ENCODE data around the gene KLC4.

Gene KLC4

DNA sequence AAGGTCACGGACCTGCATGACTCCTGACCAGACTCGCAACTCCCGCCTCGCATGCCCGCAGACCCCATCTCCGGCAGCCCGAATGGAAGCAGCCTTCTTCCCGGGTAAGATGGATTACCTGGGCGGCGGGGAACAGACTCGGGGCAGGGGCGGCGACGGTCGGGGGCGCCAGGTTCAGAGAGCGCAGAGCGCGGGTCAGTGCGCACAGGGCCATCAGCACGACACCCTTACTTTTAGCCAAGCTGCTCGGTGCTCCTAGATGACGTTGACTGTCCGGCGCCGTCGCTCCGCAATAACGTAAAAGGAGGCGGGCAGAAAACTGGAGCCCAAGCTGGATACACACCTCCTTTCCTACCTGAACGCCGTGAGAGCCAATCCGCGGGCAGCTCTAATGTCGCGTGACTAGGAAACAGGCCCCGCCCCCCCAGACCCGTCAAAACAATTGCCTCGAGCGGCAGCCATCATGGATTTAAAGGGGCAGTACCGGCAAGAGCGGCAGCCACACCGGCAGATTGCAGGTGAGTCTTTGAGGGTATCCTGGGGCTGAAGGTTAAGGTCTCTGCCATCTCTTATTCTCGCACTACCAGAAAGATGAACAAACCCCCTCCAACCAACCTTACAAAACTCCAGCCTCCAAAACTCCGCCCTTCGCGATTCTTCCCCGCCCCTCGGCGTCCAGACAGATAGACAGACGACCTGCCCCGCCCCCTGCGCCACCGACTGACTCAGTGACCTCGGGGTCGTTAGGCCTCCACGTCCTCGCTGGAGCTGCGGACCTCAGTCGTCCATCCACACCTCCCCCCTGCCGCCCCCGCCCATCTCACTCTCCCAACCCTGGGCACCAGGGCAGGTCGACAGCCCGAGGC is at the start of gene KLC4, which contains the start of gene MRPL2:
Gene KLC4, plus strand, starts transcription at position 464 of the 866 bp plus-strand sequence. CDS start 1,705 bp downstream, outside the sequence.
Gene MRPL2, minus strand, starts transcription at position 267 of the 866 bp plus-strand sequence. Its CDS starts 53 bp downstream, at position 214.
- DNase-seq = peak; percentile 96

DNA sequence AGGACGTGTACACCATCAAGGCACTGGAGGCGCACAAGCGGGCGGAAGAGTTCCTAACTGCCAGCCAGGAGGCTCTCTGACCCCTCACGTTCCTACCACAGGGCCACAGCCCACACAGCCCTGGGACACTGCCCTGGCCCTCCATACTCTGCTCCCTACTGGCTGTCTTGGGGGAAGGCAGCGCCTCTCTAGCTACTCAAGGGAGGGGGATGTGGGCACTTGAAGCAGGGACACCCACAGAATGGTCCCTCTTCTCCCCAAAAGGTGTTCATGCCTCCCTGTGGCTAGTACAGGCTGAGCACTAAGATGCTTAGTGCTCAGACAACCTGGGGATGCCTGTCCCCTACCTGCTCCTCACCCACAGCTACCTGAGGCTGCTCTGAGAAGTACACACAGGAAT is 48.2 kb upstream of the KLC4 start:
- DNase-seq = no peak

DNA sequence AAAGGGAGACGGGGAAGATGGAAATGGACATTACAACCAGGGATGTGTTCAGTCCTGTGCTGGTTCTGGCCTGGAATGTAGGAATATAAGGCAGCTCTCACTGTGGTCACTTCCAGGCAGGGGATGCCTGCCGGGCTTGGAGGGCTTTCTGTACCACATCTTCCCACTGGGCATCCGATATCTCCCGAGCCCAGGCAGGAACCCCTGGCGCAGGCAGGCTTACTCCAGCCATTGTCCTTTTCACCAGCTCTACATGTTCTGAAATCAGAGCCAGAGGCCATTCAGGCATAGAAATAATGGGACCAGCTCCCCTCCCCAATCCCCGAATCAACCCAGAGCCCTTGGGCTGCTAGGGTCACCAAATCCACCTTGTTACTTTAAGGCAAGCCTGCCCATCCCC is 47.1 kb upstream of the KLC4 start:
- DNase-seq = no peak

DNA sequence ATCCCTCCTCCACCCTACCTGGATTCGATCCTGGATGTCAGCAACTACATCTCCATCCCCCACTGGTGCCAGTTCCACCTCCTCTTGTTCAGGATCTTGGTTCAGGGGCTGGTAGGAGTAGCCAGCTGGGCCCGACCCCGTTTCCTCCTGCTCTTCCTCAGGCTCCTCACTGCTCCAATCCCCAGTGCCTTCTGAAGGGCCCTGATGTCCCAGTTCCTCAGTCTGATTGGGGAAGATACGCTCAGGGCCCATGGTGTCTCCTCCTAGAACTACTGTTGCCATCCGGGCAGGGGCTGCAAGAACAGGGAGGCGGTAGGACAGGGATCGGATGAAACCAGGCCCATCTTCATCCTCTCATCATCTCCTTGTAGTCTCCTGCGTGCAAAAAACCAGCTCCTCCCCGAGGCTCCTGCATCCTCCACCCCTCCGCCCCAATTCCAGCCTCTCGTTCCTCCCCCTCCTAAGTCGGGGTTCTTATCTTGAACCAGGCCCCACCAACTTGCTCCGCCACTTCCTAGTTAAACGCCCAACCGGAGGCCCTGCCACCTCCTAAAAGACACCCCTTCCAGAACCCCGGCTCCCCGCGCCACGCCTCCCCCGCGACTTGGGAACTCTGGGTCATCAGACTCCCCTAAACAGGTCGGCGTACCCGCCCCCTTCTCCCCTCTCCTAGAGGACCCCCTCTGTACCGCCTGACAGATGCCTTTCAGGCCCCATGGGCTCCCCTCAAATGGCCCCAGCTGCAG is 46.2 kb upstream of the KLC4 start:
- DNase-seq = no peak

DNA sequence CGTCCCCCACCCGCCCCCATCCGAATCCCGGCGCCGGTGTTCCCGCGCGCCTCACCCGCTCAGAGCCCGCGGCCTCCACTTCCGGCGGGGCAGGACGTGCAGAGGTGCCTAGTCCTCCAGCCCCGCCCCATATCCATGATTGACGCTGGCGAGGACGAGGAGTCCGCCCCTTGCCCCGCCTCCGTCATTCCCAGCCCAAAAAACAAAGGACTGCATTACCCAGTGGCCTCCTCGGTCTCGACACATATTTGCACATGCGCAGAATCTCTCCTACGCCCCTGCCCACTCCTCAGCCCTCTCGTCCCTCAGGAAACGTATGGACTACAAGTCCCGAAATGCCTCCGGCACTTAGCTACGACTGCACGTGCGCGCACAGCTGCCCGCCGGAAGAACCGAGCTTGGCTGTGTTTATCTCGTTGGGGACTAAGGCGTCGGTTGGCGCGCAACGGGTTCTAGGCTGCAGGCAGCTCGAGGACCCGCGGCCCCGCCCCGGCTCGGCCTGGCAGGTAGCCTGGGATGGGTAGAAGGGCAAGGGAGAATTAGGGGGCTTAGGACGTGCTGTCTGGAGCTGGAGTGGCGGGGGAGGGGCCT is 45.5 kb upstream of the KLC4 start, which contains the start of the genes KLHDC3 and MEA1:
Gene KLHDC3, plus strand, starts transcription at position 407 of the 591 bp plus-strand sequence. CDS start 2,944 bp downstream, outside the sequence.
Gene MEA1, minus strand, starts transcription at position 104 of the 591 bp plus-strand sequence. CDS start 133 bp downstream, outside the sequence.
- DNase-seq = peak; percentile 99

DNA sequence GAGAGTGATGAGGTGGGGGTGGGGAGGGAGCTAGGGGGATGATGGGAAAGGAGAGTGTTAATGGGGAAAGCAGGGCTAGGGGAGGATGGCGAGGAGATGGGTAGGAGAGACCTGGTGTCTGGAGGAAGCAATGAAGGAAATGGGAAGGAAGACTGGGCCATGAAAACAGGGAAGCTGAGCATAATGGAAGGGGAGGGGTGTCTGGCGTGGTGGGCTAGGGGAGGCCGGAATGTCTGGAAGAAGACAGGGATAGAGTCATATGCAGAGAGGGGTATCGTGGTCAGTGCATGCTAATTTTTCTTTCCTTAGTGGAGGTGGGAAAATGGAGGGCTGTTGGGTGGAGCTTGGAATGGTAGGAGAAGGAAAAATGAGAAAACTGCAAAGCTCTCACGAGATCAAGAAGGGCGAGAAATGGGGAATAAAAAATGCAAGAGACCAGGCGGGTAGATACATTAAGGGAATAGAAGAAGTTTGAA is 45.0 kb upstream of the KLC4 start:
- no peak for DNase-seq

DNA sequence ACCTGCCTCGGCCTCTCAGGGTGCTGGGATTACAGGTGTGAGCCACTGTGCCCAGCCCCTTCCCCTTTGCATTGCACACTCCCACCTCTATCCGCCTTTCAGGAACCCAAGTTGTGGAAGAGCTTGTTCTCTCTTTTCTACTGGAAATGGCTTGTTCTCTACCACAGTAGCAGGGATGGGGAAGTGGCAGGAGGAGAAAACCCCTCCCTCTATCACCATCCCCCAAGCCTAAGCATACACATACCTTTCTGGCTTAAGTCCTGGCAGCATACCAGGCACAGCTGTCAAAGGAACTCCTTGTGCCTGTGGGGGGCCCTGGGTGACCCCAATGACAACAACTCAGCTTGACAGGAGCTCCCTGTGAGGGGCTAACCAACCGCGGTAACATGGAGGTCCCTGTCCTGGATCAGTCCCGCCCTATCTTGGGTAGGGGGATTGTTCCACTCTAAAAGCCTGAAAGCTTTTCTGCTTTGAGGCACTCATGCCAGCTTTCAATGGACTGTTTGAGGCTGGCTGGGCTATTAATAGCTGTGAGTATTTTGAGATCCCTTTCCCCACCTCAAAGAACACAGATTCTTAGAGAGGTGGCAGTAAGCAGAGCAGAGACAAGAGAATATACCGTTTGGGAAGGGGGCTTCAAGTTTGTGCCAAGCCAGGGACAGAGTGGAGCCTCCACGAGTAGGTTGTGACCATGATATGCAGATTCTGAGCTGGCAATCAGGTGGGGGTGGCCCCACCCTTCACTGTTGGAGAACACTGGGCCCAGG is 43.1 kb upstream of the KLC4 start:
- no peak for DNase-seq

DNA sequence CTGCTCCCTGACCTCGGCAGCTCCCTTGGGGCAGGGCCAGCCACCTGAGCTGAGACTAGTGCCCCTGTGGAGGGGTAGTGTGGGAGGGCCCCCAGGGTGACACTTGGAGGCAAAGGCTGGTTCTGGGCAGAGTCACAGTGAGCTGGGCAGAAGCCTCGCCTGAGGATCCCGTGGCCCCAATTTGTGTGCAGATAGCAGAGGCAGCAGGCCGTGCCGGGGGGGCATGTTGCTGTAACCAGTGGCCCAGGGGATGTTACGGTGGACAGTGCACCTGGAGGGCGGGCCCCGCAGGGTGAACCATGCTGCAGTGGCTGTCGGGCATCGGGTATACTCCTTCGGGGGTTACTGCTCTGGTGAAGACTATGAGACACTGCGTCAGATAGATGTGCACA is 42.5 kb upstream of the KLC4 start:
- DNase-seq = no peak

DNA sequence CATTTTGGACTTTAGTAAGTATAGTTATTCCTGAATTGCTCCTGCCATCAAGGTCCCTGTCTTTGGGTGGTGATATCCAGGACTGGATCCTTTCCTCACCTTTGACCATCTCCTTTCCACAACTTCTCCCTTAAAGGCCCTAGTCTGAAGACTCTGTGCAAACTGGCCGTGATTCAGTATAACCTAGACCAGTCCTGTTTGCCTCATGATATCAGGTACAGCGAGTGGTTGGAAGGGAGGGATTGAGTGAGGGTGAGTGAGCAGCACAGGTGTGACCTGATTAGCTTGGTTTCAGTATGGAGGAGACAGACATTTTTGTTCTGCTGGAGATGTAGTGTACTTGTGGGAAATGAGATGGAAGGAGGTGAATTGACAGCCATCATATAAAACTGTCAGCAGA is 40.3 kb upstream of the KLC4 start:
- DNase-seq = no peak

DNA sequence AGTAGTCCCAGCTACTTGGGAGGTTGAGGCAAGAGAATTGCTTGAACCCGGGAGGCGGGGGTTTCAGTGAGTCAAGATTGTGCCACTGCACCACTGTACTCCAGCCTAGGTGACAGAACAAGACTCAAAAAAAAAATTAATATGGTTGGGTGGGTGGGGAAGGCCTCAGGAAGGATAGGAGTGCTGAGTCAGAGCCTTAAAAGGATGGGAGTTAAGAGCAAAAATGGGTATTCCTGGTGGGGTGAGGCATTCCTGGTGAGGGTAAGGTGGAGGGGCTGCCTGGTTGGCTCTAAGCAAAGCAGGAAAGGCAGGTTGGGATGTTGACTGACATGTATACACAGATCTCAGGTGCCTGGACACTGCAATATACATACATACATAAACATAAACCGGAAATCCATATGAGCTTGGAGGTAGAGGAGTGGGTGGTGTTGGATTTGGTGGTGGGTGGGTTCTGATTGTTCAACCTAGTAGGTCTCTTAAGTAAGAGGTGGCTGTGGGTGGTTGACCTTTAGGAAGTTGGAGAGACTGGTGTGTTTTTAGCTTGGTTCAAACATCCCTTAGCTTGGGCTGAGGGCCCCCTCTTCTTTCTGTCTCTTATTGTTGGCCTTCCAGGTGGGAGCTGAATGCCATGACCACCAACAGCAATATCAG is 39.3 kb upstream of the KLC4 start:
- DNase-seq = no peak

DNA sequence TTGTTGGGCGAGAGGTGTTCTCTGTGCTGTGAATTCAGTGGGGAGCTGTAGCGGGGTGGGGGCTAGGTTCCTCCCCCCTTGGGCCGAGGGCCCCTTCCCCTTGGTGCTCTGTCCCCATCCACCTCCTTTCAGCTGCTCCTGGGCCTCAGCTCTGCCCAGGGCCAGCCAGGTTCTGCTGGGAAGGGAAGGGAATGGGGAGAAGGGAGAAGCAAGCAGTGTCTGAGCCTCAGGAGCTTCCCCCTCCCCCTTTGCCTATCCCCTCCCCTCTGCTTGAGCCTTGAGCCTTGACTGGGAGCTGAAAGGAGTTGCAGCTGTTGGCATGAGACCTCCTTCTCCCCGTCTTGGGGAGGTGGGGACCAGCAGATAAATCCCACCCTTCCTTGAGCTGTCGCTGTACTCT is 38.6 kb upstream of the KLC4 start:
- no peak for DNase-seq

DNA sequence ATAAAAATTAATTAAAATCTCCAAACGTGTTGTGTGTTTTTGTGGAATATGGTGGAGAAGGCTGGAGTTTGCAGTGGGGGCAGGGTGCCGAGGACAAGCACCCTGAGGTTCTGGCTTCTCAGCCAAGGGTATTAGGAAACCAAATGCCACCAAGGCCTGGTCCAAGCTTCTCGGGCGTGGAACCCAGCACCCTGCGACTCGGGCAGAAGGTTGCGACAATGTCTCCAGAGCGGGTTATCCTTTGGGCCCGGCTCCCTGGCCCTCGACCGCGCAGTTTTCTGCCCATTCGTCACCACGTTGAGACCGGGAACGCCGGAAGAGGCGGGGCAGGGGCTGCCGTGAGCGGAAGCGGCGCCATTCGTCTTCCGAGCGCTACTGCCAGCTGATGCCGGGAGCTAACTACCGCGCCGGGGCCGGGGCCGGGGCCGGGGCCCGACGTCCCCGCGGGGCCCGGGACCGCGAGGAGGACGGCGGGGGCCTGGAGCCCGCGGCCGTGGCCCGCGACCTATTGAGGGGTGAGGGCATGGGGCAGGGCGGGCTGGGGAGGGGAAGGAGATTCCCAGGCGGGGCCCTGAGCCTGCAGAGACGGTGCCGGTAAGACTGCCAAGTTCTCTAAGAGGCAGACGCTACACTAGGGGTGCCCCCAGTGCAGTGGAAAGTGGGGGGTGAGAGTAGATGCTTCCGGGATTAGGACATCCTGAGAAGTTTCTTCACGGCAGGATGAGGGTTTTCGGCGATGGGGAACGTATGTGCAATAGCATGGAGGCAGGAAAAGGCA is 38.0 kb upstream of the KLC4 start, which contains the start of gene RRP36:
Gene RRP36, plus strand, starts transcription at position 354 of the 778 bp plus-strand sequence. Its CDS starts 32 bp downstream, at position 386.
- peak; percentile 80 for DNase-seq

DNA sequence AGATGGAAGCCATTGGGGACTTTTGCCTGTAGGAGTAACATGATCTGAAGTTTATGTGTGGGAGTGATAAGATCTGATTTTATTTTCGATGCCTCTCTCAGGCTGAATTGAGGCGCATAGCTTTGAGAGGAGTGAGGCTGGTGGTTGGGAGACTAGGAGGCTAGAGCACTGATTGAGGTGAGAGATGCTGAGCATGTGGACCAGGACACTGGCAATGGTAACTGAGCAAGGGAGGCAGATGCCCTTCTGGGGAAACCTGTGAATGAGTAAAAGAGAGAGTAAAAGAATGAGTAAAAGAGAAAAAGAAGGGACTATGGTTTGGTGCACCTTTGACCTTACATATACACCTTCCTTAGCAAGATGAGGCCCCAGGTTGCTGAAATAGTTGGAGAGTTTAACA is 35.0 kb upstream of the KLC4 start:
- no peak for DNase-seq

DNA sequence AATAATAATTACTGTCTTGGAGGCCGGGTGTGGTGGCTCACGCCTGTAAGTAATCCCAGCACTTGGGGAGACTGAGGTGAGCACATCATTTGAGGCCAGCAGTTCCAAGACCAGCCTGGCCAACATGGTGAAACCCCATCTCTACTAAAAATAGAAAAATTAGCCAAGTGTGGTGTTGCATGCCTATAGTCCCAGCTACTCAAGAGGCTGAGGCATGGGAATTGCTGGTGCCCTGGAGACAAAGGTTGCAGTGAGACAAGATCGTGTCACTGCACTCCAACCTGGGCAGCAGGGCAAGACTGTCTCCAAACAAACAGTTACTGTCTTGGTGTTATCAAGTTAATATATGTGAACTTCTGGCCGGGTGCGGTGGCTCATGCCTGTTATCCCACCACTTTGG is 33.1 kb upstream of the KLC4 start:
- no peak for DNase-seq

DNA sequence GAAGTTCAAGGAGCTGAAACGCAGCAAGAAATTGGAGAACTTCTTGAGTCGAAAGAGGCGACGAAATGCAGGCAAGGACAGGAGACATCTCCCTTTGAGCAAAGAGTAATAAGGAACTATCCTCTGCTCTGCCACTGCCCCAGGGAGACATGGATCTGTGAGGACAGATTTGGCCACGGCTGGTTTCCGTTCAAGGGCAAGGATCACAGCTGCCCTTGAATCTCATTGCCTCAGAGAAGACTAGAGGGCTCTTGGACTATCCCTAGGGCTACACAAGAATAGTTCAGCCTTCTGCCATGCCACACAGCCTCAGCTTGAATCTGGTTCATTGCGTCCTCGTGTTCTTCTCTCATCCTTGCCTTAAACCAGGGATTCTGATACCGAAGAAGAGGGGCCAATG is 30.3 kb upstream of the KLC4 start:
- no peak for DNase-seq

DNA sequence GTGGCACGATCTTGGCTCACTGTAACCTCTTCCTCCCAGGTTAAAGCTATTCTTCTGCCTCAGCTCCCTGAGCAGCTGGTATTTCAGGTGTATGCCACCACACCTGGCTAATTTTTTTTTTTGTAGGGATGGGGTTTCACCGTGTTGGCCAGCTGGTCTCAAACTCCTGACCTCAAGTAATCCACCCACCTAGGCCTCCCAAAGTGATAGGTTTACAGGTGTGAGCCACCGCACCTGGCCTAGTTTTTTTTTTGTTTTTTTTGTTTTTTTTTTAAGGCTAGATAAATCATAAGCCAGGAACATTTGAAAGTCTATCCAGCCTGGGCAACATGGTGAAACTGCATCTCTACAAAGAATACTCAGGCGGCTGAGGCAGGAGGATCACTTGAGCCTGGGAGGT is 27.1 kb upstream of the KLC4 start:
- DNase-seq = no peak

DNA sequence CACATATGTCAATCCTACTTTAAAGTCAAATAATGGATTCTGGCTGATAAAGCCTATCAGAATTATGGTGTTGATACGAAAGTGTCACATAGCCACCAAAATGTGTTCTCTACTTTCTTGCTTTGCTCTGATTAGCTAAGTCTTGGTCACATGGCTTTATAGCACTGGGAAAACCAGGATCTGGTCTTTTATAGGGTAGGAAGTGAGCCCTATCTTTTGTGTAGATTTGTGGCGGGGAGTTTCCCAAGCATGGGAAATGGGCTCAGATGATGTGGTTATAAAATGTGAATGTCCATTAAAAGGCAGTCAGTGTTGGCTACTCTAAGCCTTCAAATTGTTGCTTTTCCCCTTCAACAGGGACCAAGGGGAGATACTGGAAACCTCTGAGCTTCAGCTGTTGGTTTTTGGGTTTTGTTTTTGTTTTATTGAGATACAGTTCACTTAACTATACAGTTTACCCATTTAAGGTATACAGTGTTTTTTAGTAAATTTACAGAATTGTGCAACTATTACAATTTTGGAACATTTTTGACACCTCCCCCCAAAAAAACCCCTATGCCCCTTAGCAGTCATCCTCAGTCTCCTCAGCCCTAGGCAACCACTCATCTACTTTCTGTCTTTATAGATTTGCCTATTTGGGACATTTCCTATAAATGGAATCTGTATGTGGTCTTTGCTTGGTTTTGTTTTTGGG is 25.8 kb upstream of the KLC4 start:
- DNase-seq = no peak

DNA sequence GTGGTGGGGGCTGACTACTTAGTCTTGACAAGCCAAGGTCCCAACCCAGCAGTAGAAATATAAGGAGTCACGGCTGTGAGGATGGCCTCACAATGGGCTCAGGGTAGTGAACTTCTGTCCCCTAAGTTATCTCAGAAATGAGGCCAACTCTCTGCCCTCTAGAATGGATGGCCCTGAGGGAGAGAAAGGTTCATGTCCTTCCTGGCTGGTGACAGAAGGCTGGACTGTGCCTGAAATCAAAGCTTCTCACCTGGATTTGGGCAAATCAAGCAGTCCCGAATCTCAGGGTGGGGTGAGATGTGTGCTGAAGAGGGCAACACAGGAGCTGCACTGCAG is 25.3 kb upstream of the KLC4 start:
- no peak for DNase-seq

DNA sequence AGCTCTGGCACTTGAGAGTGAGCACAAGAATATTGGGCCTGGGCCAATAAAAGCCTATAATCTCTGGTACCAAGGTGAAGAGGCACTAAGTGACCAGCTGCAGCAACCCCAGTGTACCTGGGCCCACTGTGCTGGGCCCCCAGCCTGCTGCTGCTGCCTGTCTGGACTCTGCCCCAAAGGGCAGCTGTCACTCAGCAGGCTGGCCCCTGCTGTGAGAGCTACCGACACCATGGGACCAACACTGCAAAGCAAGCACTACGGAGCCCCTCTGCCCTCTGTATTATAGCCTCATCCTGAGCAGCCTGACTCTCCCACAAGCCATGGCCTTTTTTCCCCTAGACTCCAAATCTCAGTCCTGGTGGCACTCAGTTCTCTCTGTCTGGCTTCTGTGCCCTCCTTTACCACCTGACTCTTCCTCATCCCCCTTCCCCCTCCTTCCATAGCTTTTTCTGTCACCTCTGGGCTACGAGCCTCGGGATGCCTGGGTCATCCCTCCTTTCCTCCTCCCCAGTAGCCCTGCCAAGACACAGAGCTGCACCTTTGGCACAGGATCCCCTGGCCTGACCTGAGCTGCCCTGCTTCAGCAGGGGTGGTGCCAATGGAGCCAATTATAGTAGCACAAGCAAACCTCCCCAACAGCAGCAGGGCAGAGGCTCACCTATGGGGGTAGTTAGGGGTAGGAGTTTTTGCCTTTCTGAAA is 23.8 kb upstream of the KLC4 start:
- no peak for DNase-seq

DNA sequence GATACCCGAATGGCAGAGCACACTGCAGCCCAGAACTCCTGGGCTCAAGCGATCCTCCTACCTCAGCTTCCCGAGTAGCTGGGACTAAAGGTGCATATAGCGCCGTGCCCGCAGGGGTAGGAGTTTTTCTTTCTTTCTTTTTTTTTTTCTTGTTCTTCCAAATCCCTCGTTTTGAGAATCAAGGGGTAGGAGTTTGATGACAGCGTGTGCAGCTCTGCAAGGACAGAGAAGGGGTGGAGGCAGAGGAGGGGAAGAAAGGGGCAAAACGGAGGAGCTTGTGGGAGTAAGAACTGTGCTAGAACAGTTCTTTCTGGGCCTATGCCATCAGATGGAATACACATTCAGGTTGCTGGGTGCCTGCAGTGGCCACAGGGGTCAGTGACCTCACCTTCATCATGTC is 22.7 kb upstream of the KLC4 start:
- no peak for DNase-seq
